Esophagus muscularis mucosa (tissue), 4 donors: Measurements from ENCODE around the gene ZNF107.

Source experiments
- EP300 ChIP-seq: sonication (generic); formaldehyde crosslinking; IDR thresholded peaks from one replicate; pipeline ENCODE4 v1.6.1; 2017; ENCODE audit warnings: antibody characterized with exemption
- POLR2A ChIP-seq: fragments of 450-650 bp; IDR thresholded peaks from one replicate; pipeline ENCODE4 v1.6.1; 2017; ENCODE audit warnings: antibody characterized with exemption, moderate library complexity, mild to moderate bottlenecking, low read depth
- TF ChIP-seq, protein P1 (sequence below), 3 experiments: fragments of 200-600 bp in 2 of 3; fragments of 450-650 bp in 1 of 3; sonication (generic) in 2 of 3; IDR thresholded peaks; one replicate each; pipeline ENCODE4 v1.5.1; 2017 to 2019; ENCODE audit warnings: antibody characterized with exemption in 3 of 3, mild to moderate bottlenecking in 2 of 3, moderate library complexity in 1 of 3

DNA sequence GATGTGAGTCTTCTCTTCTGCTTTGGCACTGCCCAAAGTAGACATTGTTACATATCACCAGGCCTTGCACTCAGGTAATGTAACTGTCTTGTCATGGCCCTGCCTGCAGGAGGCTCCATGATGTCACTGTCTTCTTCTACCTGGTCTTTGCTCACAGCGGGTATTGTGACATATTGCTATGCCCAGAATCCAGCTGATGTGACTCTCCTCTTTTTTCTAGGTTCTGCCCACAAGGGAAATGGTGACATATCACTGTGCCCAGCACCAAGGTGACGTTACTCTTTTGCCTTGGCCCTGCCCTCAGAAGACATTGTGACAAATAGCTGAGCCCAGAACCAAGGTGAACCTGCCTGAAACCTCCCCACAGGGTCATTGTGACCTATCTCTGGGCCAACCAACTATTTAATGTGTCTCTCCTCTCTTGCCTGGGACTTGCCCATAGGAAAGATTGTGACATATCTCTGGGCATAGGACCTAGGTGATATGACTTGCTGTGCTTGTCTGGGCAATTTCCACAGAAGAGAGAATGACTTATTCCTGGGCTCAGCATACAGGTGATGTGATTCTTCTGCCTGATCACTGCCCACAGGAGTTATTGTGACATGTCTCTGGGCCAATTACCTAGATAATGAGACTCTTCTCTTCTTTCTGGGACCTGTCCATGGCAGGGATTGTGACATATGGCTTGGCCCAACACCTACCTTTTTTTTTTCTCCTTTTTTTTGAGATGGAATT lies 26.5 kb upstream of the ZNF107 start:
- TF ChIP-seq, protein P1, sequence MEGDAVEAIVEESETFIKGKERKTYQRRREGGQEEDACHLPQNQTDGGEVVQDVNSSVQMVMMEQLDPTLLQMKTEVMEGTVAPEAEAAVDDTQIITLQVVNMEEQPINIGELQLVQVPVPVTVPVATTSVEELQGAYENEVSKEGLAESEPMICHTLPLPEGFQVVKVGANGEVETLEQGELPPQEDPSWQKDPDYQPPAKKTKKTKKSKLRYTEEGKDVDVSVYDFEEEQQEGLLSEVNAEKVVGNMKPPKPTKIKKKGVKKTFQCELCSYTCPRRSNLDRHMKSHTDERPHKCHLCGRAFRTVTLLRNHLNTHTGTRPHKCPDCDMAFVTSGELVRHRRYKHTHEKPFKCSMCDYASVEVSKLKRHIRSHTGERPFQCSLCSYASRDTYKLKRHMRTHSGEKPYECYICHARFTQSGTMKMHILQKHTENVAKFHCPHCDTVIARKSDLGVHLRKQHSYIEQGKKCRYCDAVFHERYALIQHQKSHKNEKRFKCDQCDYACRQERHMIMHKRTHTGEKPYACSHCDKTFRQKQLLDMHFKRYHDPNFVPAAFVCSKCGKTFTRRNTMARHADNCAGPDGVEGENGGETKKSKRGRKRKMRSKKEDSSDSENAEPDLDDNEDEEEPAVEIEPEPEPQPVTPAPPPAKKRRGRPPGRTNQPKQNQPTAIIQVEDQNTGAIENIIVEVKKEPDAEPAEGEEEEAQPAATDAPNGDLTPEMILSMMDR (IDR thresholded peaks at IDR 0.05): no peak
- no peak for TF ChIP-seq EP300
- TF ChIP-seq POLR2A: no peak
